WTC11 (cell line): Measurements from ENCODE around the gene BMF. TPM values are rescaled to one million over a fixed set of nuclear protein-coding genes. Genes with fewer than 3 reads are reported as not detected.

Experiments used
- ATAC-seq: fragments of 200-7000 bp; cut with Tn5 transposase; 2 replicates; pipeline ENCODE4 v1.10.0; 2021; ENCODE audit warnings: mild to moderate bottlenecking, moderate library complexity
- CTCF ChIA-PET: fragments of 300-600 bp; sonication (Branson Sonifier 250); formaldehyde crosslinking; loops from one replicate; lab custom pipeline; 2021; ENCODE audit warnings: antibody characterized with exemption; lab: Charles Lee
- POLR2A ChIA-PET: fragments of 350-600 bp; sonication (Branson Sonifier 250); formaldehyde crosslinking; loops from one replicate; lab custom pipeline; 2021; ENCODE audit warnings: antibody characterized with exemption; lab: Charles Lee
- DNase-seq: peaks from one replicate; pipeline ENCODE4 v3.0.0; 2021; ENCODE audit warnings: low spot score
- H3K27ac Mint-ChIP-seq: 2 replicates; pipeline ENCODE4 v1.8.0; 2021; ENCODE audit warnings: mixed read lengths
- H3K27me3 Mint-ChIP-seq: 2 replicates; pipeline ENCODE4 v1.8.0; 2021; ENCODE audit warnings: low read depth, mild to moderate bottlenecking, moderate library complexity, mixed read lengths
- H3K36me3 Mint-ChIP-seq: 2 replicates; pipeline ENCODE4 v1.8.0; 2021; ENCODE audit warnings: mixed read lengths
- H3K4me1 Mint-ChIP-seq: 2 replicates; pipeline ENCODE4 v1.8.0; 2022; ENCODE audit warnings: mixed read lengths
- H3K4me3 Mint-ChIP-seq: 2 replicates; pipeline ENCODE4 v1.8.0; 2021; ENCODE audit warnings: mild to moderate bottlenecking, moderate library complexity, mixed read lengths
- H3K9me3 Mint-ChIP-seq: 2 replicates; pipeline ENCODE4 v1.8.0; 2021; ENCODE audit warnings: mixed read lengths
- ARID4B ChIP-seq: sonication (generic); formaldehyde crosslinking; IDR thresholded peaks from 2 replicates; pipeline ENCODE4 v1.8.0; 2023; ENCODE audit warnings: missing genetic modification reagents, mild to moderate bottlenecking, borderline replicate concordance
- ATF1 ChIP-seq: sonication (generic); formaldehyde crosslinking; IDR thresholded peaks from 2 replicates; pipeline ENCODE4 v1.8.1; 2023; ENCODE audit warnings: mild to moderate bottlenecking, moderate library complexity, missing genetic modification reagents
- ATF6 ChIP-seq: sonication (generic); formaldehyde crosslinking; IDR thresholded peaks from 2 replicates; pipeline ENCODE4 v1.8.1; 2023; ENCODE audit warnings: mild to moderate bottlenecking, missing genetic modification reagents
- E2F1 ChIP-seq: sonication (generic); formaldehyde crosslinking; IDR thresholded peaks from 2 replicates; pipeline ENCODE4 v1.8.0; 2022; ENCODE audit warnings: mild to moderate bottlenecking, missing genetic modification reagents
- GABPB1 ChIP-seq: sonication (generic); formaldehyde crosslinking; IDR thresholded peaks from 2 replicates; pipeline ENCODE4 v1.8.1; 2023; ENCODE audit warnings: mild to moderate bottlenecking, missing genetic modification reagents
- PREB ChIP-seq: sonication (generic); formaldehyde crosslinking; IDR thresholded peaks from 2 replicates; pipeline ENCODE4 v1.8.1; 2022; ENCODE audit warnings: mild to moderate bottlenecking, missing genetic modification reagents, moderate library complexity, borderline replicate concordance
- TEAD4 ChIP-seq: sonication (generic); formaldehyde crosslinking; IDR thresholded peaks from 2 replicates; pipeline ENCODE4 v1.8.0; 2022; ENCODE audit warnings: mild to moderate bottlenecking, missing genetic modification reagents
- ZNF121 ChIP-seq: sonication (generic); formaldehyde crosslinking; IDR thresholded peaks from 2 replicates; pipeline ENCODE4 v1.8.0; 2023; ENCODE audit warnings: missing genetic modification reagents
- ZNF138 ChIP-seq: sonication (generic); formaldehyde crosslinking; conservative IDR thresholded peaks from 2 replicates; pipeline ENCODE4 v1.8.1; 2022; ENCODE audit warnings: mild to moderate bottlenecking, moderate library complexity, missing genetic modification reagents
- ZNF317 ChIP-seq: sonication (generic); formaldehyde crosslinking; IDR thresholded peaks from 2 replicates; pipeline ENCODE4 v1.8.1; 2023; ENCODE audit warnings: low read depth, mild to moderate bottlenecking, moderate library complexity, missing genetic modification reagents, borderline replicate concordance
- ZNF423 ChIP-seq: fragments of 250-450 bp; sonication (Bioruptor Pico); IDR thresholded peaks from 2 replicates; pipeline ENCODE4 v2.1.2; 2022; ENCODE audit warnings: mild to moderate bottlenecking, moderate library complexity
- total RNA-seq: library from RNA; stranded (reverse); gene quantifications from 3 replicates; pipeline ENCODE4 v1.2.3, GENCODE V29; 2021
- TF ChIP-seq, protein P1 (sequence below): sonication (generic); formaldehyde crosslinking; IDR thresholded peaks from 2 replicates; pipeline ENCODE4 v1.8.0; 2022; ENCODE audit warnings: mild to moderate bottlenecking, missing genetic modification reagents

The BMF gene
- total RNA-seq, 1 experiment from 2014 or later: 36.9 TPM

- Mint-ChIP-seq H3K27me3 (no peaks in the 10 kb centered on the region; the same call in 1 of the 2 replicates), H3K9me3 (no peaks in the 10 kb centered on the region), H3K27ac (peak overlapping the region; percentile 90), H3K4me3 (peak overlapping the region; percentile 6; the same call in 1 of the 2 replicates), H3K36me3 (peaks cover 14% of the 10 kb centered on the region), H3K4me1 (peaks cover 78% of the 10 kb centered on the region)
- TF ChIP-seq ZNF121 (CRISPR knock-in tag): peak; percentile 75
- no peak for TF ChIP-seq ATF6 (CRISPR knock-in tag)
- peak; percentile 81 for TF ChIP-seq GABPB1 (CRISPR knock-in tag)
- ChIA-PET POLR2A (interaction anchor here (0.5 to 2.1 kb wide), 3 partner anchors 11 to 37 kb away, joined by 3 to 7 read pairs (median 4); no protein-coding TSS in a partner anchor), CTCF (interaction anchor here (0.6 to 4.6 kb wide), 14 partner anchors 10 to 374 kb away, joined by 3 to 50 read pairs (median 4); partner anchors contain the start of gene BMF)
- DNase-seq (no peak), ATAC-seq (peak; percentile 7)
These were observed 20.4 kb downstream of the BMF start for GRCh38 chr15:40087991-40088928.

DNA sequence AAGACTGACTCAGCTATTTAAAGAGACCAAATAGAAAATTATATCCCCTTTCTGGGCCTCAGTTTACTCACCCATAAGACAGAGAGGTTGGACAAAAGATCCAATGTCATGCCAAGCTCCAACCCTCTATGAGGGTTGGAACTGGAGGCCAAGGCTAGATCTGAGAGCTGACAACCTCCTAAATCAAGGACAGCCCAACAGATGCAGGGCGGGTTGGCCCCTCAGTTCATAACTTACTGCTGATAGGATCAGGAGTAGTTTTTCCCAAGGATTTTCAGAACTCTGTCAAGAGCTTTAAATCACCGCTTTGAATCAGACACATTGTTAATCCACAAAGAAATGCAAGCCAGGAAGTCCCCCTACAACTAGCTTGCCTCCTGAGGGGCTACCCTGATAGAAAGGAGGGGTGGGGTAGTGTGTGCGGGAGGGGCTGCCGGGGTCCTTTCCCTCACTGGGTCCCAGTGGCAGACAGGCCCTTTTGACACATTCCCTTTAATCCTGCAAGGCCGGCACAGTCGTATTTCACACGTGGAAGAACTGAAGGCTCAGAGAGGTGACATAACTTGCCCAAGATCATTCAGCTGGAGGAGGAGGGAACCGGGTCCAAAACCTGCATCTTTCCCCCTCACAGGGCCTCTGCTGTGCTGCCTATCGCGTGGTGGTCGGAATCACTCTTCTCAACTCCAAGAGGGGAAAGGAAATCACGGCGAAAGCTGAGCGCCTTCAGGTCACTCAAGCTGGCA lies 21.4 kb downstream of the BMF start:
- POLR2A ChIA-PET: interaction anchor here (1.6 to 2.1 kb wide), 2 partner anchors 12 to 19 kb away, joined by 4 to 7 read pairs; no protein-coding TSS in a partner anchor
- Mint-ChIP-seq H3K27ac (peak overlapping the region; percentile 62), H3K9me3 (no peaks in the 10 kb centered on the region), H3K27me3 (peaks cover 8% of the 10 kb centered on the region), H3K4me1 (peaks cover 72% of the 10 kb centered on the region), H3K4me3 (no peak overlapping the region), H3K36me3 (peaks cover 14% of the 10 kb centered on the region)
- DNase-seq (no peak), ATAC-seq (no peak)
- TF ChIP-seq PREB (CRISPR knock-in tag) (no peak), TEAD4 (CRISPR knock-in tag) (no peak), E2F1 (no peak), ATF1 (CRISPR knock-in tag) (no peak), ARID4B (CRISPR knock-in tag) (no peak), ZNF138 (CRISPR knock-in tag) (no peak), ZNF423 (CRISPR knock-in tag) (no peak), ZNF317 (CRISPR knock-in tag) (no peak)
- TF ChIP-seq, protein P1, sequence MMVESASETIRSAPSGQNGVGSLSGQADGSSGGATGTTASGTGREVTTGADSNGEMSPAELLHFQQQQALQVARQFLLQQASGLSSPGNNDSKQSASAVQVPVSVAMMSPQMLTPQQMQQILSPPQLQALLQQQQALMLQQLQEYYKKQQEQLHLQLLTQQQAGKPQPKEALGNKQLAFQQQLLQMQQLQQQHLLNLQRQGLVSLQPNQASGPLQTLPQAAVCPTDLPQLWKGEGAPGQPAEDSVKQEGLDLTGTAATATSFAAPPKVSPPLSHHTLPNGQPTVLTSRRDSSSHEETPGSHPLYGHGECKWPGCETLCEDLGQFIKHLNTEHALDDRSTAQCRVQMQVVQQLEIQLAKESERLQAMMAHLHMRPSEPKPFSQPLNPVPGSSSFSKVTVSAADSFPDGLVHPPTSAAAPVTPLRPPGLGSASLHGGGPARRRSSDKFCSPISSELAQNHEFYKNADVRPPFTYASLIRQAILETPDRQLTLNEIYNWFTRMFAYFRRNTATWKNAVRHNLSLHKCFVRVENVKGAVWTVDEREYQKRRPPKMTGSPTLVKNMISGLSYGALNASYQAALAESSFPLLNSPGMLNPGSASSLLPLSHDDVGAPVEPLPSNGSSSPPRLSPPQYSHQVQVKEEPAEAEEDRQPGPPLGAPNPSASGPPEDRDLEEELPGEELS (CRISPR knock-in tag): no peak
- CTCF ChIA-PET: interaction anchor here (1.0 to 4.6 kb wide), 7 partner anchors 11 to 192 kb away, joined by 4 to 50 read pairs (median 6); partner anchors contain the start of gene BMF
